NT2/D1 (cell line): ENCODE measurements around the gene PLPPR4.

Experiments
- DNase-seq: peaks from one replicate; pipeline ENCODE4 v3.0.0-alpha.2; 2011; ENCODE audit warnings: low read depth, low spot score
- H3K27me3 ChIP-seq: 2 replicates; pipeline ENCODE4 v1.6.0; 2011; ENCODE audit warnings: mild to moderate bottlenecking; ENCODE audit not compliant: insufficient read length, insufficient read depth
- H3K36me3 ChIP-seq: 2 replicates; pipeline ENCODE4 v1.6.1; 2011; ENCODE audit warnings: mild to moderate bottlenecking, low read length, mixed read lengths; ENCODE audit not compliant: insufficient read depth, insufficient read length
- H3K4me1 ChIP-seq: 2 replicates; pipeline ENCODE4 v1.5.1; 2011; ENCODE audit not compliant: insufficient read depth, insufficient read length
- H3K4me3 ChIP-seq: 2 replicates; pipeline ENCODE4 v1.5.1; 2011; ENCODE audit warnings: low read depth; ENCODE audit not compliant: insufficient read length
- H3K9ac ChIP-seq: 2 replicates; pipeline ENCODE4 v1.6.0; 2011; ENCODE audit warnings: low read depth; ENCODE audit not compliant: insufficient read length
- H3K9me3 ChIP-seq: 2 replicates; pipeline ENCODE4 v1.5.1; 2011; ENCODE audit warnings: mild to moderate bottlenecking, low read length; ENCODE audit not compliant: insufficient read depth
- SUZ12 ChIP-seq: IDR thresholded peaks from 2 replicates; pipeline ENCODE4 v1.6.1; 2011; ENCODE audit not compliant: insufficient read length, insufficient read depth; ENCODE audit errors: extremely low read depth
- YY1 ChIP-seq: IDR thresholded peaks from 2 replicates; pipeline ENCODE4 v1.6.1; 2011; ENCODE audit not compliant: insufficient read length, insufficient read depth
- ZNF274 ChIP-seq: IDR thresholded peaks from 2 replicates; pipeline ENCODE4 v1.6.1; 2011; ENCODE audit warnings: mild to moderate bottlenecking, low read depth, low read length

The PLPPR4 gene

GRCh38 chr1:99292886-99293285 lies 28.6 kb downstream of the PLPPR4 start:
- H3K36me3 ChIP-seq, result no peaks in the 10 kb centered on the region
- H3K9me3 ChIP-seq, result no peaks in the 10 kb centered on the region
- H3K4me1 ChIP-seq, result no peaks in the 10 kb centered on the region
- no peak overlapping the region for H3K9ac ChIP-seq
- no peak overlapping the region for H3K4me3 ChIP-seq
- no peak for DNase-seq
- TF ChIP-seq YY1 (no peak), ZNF274 (no peak)
- no peaks in the 10 kb centered on the region for H3K27me3 ChIP-seq

- H3K4me1 ChIP-seq, result no peaks in the 10 kb centered on the region
- TF ChIP-seq YY1, result no peak
- TF ChIP-seq SUZ12, result no peak
- TF ChIP-seq ZNF274, result no peak
These were observed 33.6 kb downstream of the PLPPR4 start for GRCh38 chr1:99297923-99298322.

GRCh38 chr1:99304725-99305282 lies 40.5 kb downstream of the PLPPR4 start:
- Histone ChIP-seq H3K27me3 (no peaks in the 10 kb centered on the region), H3K9ac (no peak overlapping the region), H3K4me1 (no peaks in the 10 kb centered on the region), H3K36me3 (no peaks in the 10 kb centered on the region), H3K9me3 (no peaks in the 10 kb centered on the region; the same call in 1 of the 2 replicates), H3K4me3 (no peak overlapping the region)
- no peak for DNase-seq
- TF ChIP-seq YY1, result no peak
- TF ChIP-seq ZNF274, result no peak
- no peak for TF ChIP-seq SUZ12

More at GRCh38 chr1:99297923-99298322, 33.6 kb downstream of the PLPPR4 start:
- H3K27me3 ChIP-seq, result no peaks in the 10 kb centered on the region
- H3K4me3 ChIP-seq, result no peak overlapping the region
- DNase-seq, result no peak
- H3K9me3 ChIP-seq, result no peaks in the 10 kb centered on the region
- no peak overlapping the region for H3K9ac ChIP-seq
- no peaks in the 10 kb centered on the region for H3K36me3 ChIP-seq

- TF ChIP-seq SUZ12 (no peak), YY1 (no peak), ZNF274 (no peak)
- DNase-seq, result no peak
- no peak overlapping the region for H3K4me3 ChIP-seq
- H3K4me1 ChIP-seq, result no peaks in the 10 kb centered on the region
- no peak overlapping the region for H3K9ac ChIP-seq
- no peaks in the 10 kb centered on the region for H3K27me3 ChIP-seq
- H3K9me3 ChIP-seq, result no peaks in the 10 kb centered on the region; the same call in 1 of the 2 replicates
- H3K36me3 ChIP-seq, result no peaks in the 10 kb centered on the region
These were observed 41.3 kb downstream of the PLPPR4 start for GRCh38 chr1:99305626-99306025.

- Histone ChIP-seq H3K36me3 (no peaks in the 10 kb centered on the region), H3K4me3 (no peak overlapping the region), H3K4me1 (no peaks in the 10 kb centered on the region), H3K9me3 (no peaks in the 10 kb centered on the region; the same call in 1 of the 2 replicates), H3K9ac (no peak overlapping the region), H3K27me3 (no peaks in the 10 kb centered on the region)
- no peak for DNase-seq
- TF ChIP-seq YY1, result no peak
- TF ChIP-seq SUZ12, result no peak
- TF ChIP-seq ZNF274, result no peak
These were observed 41.8 kb downstream of the PLPPR4 start for GRCh38 chr1:99306056-99306455.

- H3K4me3 ChIP-seq, result no peak overlapping the region
- no peak for TF ChIP-seq YY1
- no peak for TF ChIP-seq ZNF274
- TF ChIP-seq SUZ12, result no peak
- no peaks in the 10 kb centered on the region; the same call in 1 of the 2 replicates for H3K9me3 ChIP-seq
- H3K27me3 ChIP-seq, result no peaks in the 10 kb centered on the region
- DNase-seq, result no peak
- no peak overlapping the region for H3K9ac ChIP-seq
- H3K4me1 ChIP-seq, result no peaks in the 10 kb centered on the region
- no peaks in the 10 kb centered on the region for H3K36me3 ChIP-seq
These were observed 42.4 kb downstream of the PLPPR4 start for GRCh38 chr1:99306644-99307043.

GRCh38 chr1:99315305-99315704 lies 51.0 kb downstream of the PLPPR4 start:
- Histone ChIP-seq H3K4me1 (no peaks in the 10 kb centered on the region), H3K9me3 (no peaks in the 10 kb centered on the region), H3K9ac (no peak overlapping the region), H3K27me3 (no peaks in the 10 kb centered on the region), H3K4me3 (no peak overlapping the region), H3K36me3 (no peaks in the 10 kb centered on the region)
- TF ChIP-seq ZNF274 (no peak), SUZ12 (no peak), YY1 (no peak)
- DNase-seq, result no peak
